ENCODE data around the gene TSPAN17. TPM values are rescaled to one million over a fixed set of nuclear protein-coding genes. Genes with fewer than 3 reads are reported as not detected.

The TSPAN17 gene
- total and polyA plus RNA-seq, 9 of the 15 experiments (the other 6 are each of a cell fraction or from before 2014, with no cell fraction given): 0.73 to 58.3 (median 34.5) TPM

DNA sequence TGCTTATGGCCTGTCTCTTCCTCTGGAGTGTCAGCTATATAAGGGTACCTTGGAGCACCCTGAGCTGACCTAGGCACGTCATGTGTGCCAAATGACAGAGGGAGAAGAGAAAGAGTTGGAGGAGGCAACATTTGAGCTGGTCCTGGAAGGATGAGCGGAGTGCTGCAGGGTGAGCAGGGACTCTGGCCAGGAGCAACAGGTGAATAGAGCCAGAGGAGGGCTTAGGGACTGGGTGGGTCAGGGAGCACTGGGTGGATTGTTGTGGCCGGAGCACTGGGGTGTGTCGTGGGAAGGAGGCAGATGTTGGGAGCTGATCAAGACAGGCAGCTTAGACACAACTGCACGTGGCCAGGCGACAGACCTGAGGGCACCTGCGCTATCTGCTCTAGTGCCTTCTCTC is 43.6 kb downstream of the TSPAN17 start (continued):
- TF ChIP-seq VEZF1 (CRISPR knock-in tag; IDR thresholded peaks at IDR 0.05) (no peak), ZNF77 (CRISPR knock-in tag; IDR thresholded peaks at IDR 0.05) (no peak)

DNA sequence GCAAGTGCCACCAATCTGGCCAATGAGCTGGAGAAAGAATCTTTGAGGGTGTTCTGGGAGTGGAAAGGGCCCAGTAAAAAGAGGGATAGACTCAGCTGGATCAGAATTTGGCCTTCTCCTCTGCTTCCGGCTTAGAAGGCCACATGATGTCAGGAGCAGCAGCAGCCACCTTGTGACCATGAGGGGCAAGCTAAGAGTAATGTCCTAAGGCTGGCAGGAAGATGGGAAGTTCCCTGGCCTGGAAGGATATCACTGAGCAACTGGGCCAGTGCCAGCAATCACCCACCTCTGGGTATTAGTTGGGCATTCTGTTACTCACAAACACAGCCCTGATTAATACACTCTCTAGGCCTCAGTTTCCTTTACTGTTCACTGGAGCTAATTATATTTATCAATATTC is 44.2 kb downstream of the TSPAN17 start:
- H3K4me1 ChIP-seq (replicated peaks in 1 of 2; ENCODE audit: control insufficient read depth in 2 of 2, insufficient read depth in 2 of 2, low read length in 2 of 2): peaks cover 0 to 12% of the 10 kb centered on the region in 2 experiments; a peak in 3 of 5 replicates
- no peak overlapping the region for H3K9ac ChIP-seq (ENCODE audit: insufficient read depth in 1 of 2, low read depth in 2 of 2, low read length in 2 of 2)
- no peak for DNase-seq (ENCODE audit: extremely low read depth in 1 of 4, low spot score in 3 of 4)
- H3K4me3 ChIP-seq: no peak overlapping the region
- BruUV-seq (replicated peaks): no TSS peak
- H3K79me2 ChIP-seq (ENCODE audit: control insufficient read depth, insufficient read depth, low read length): no peaks in the 10 kb centered on the region
- CTCF ChIA-PET (ENCODE audit: low intra/inter-chr PET ratio): no interaction called here
- ATAC-seq: no peak
- H3K9me3 ChIP-seq (replicated peaks; ENCODE audit: control insufficient read depth, insufficient read depth, low read depth, low read length): no peaks in the 10 kb centered on the region
- no peak overlapping the region for H3K4me2 ChIP-seq (ENCODE audit: insufficient read depth, low read length)
- no peaks in the 10 kb centered on the region for H3K9me1 ChIP-seq (ENCODE audit: control insufficient read depth, insufficient read depth, low read length)
- POLR2A ChIA-PET: no interaction called here
- no peak overlapping the region for H2AFZ ChIP-seq (ENCODE audit: low read depth, low read length)
- no peaks in the 10 kb centered on the region for H3K36me3 ChIP-seq (ENCODE audit: control insufficient read depth, insufficient read depth, low read length)
- WGBS (ENCODE audit: insufficient coverage, low coverage, missing lambda C conversion rate): 11% methylated on average over 1 of the region's 1 CpG
- H4K20me1 ChIP-seq (replicated peaks; ENCODE audit: control insufficient read depth, insufficient read depth, low read length): no peaks in the 10 kb centered on the region
- intact Hi-C loops (cut with micrococcal nuclease): no loop called here
- in situ Hi-C loops (cut with MboI): no loop called here
- no peak overlapping the region for H3K27ac ChIP-seq (ENCODE audit: extremely low read depth, low read depth, low read length)
- H3K27me3 ChIP-seq (ENCODE audit: control insufficient read depth in 2 of 2, insufficient read depth in 2 of 2, low read length in 2 of 2): peaks cover 25 to 72% of the 10 kb centered on the region in 2 experiments
- FAIRE-seq: no peak
- no peak for TF ChIP-seq ZNF699 (CRISPR knock-in tag; IDR thresholded peaks at IDR 0.05; ENCODE audit: insufficient replicate concordance)
- no peak for TF ChIP-seq PRPF4 (IDR thresholded peaks at IDR 0.05; ENCODE audit: insufficient read depth, low read depth, low read length, poor library complexity, severe bottlenecking)
- TF ChIP-seq ESRRA (IDR thresholded peaks at IDR 0.05; ENCODE audit: borderline replicate concordance, low read depth): no peak
- TF ChIP-seq ZNF121 (CRISPR knock-in tag; conservative IDR thresholded peaks at IDR 0.05): no peak
- TF ChIP-seq, protein P1, sequence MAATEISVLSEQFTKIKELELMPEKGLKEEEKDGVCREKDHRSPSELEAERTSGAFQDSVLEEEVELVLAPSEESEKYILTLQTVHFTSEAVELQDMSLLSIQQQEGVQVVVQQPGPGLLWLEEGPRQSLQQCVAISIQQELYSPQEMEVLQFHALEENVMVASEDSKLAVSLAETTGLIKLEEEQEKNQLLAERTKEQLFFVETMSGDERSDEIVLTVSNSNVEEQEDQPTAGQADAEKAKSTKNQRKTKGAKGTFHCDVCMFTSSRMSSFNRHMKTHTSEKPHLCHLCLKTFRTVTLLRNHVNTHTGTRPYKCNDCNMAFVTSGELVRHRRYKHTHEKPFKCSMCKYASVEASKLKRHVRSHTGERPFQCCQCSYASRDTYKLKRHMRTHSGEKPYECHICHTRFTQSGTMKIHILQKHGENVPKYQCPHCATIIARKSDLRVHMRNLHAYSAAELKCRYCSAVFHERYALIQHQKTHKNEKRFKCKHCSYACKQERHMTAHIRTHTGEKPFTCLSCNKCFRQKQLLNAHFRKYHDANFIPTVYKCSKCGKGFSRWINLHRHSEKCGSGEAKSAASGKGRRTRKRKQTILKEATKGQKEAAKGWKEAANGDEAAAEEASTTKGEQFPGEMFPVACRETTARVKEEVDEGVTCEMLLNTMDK (IDR thresholded peaks at IDR 0.05; ENCODE audit: borderline replicate concordance, insufficient read depth, low read depth, low read length, poor library complexity, severe bottlenecking): no peak
- no peak for TF ChIP-seq MCM3 (IDR thresholded peaks at IDR 0.05)
- TF ChIP-seq ETV1 (tag; conservative IDR thresholded peaks at IDR 0.05; ENCODE audit: low read depth): peak; percentile 49
- TF ChIP-seq RBM25 (IDR thresholded peaks at IDR 0.05; ENCODE audit: low read depth, low read length, severe bottlenecking): peak; percentile 80
- TF ChIP-seq, protein P2, sequence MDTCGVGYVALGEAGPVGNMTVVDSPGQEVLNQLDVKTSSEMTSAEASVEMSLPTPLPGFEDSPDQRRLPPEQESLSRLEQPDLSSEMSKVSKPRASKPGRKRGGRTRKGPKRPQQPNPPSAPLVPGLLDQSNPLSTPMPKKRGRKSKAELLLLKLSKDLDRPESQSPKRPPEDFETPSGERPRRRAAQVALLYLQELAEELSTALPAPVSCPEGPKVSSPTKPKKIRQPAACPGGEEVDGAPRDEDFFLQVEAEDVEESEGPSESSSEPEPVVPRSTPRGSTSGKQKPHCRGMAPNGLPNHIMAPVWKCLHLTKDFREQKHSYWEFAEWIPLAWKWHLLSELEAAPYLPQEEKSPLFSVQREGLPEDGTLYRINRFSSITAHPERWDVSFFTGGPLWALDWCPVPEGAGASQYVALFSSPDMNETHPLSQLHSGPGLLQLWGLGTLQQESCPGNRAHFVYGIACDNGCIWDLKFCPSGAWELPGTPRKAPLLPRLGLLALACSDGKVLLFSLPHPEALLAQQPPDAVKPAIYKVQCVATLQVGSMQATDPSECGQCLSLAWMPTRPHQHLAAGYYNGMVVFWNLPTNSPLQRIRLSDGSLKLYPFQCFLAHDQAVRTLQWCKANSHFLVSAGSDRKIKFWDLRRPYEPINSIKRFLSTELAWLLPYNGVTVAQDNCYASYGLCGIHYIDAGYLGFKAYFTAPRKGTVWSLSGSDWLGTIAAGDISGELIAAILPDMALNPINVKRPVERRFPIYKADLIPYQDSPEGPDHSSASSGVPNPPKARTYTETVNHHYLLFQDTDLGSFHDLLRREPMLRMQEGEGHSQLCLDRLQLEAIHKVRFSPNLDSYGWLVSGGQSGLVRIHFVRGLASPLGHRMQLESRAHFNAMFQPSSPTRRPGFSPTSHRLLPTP (IDR thresholded peaks at IDR 0.05; ENCODE audit: borderline replicate concordance, extremely low read depth, insufficient read length): no peak
- no peak for TF ChIP-seq XRCC5 (IDR thresholded peaks at IDR 0.05; ENCODE audit: low read depth, low read length)
- TF ChIP-seq TCF7L2 (IDR thresholded peaks at IDR 0.05; ENCODE audit: low read depth, low read length): no peak
